ENCODE data around the gene ZNF536. TPM values are rescaled to one million over a fixed set of nuclear protein-coding genes. Genes with fewer than 3 reads are reported as not detected.

Gene ZNF536
- total RNA-seq, 1 experiment from 2014 or later, result 0.05 TPM

- BruUV-seq (replicated peaks), result no TSS peak
- ChIA-PET POLR2A (no interaction called here), CTCF (no interaction called here)
- intact Hi-C loops (cut with micrococcal nuclease; ENCODE audit: unreplicated experiment), result no loop called here
- no peak for TF ChIP-seq CTCF (IDR thresholded peaks at IDR 0.05)
- TF ChIP-seq SIN3A (IDR thresholded peaks at IDR 0.05; ENCODE audit: borderline replicate concordance, insufficient read depth, low read depth, low read length), result no peak
- no peak for TF ChIP-seq REST (IDR thresholded peaks at IDR 0.05; ENCODE audit: insufficient read depth in 1 of 2, low read depth in 2 of 2, low read length in 1 of 2)
- no peak for TF ChIP-seq TCF7L2 (IDR thresholded peaks at IDR 0.05; ENCODE audit: low read depth, low read length)
- TF ChIP-seq POLR2AphosphoS5 (IDR thresholded peaks at IDR 0.05; ENCODE audit: low read depth, low read length), result no peak
- no peaks in the 10 kb centered on the region for H3K9me3 ChIP-seq (ENCODE audit: control insufficient read depth, insufficient read depth, low read depth, low read length)
- H3K4me1 ChIP-seq (ENCODE audit: control insufficient read depth, insufficient read depth, low read length), result no peaks in the 10 kb centered on the region
- ATAC-seq, result no peak
- no peaks in the 10 kb centered on the region for H3K36me3 ChIP-seq (ENCODE audit: control insufficient read depth, insufficient read depth, low read length)
- no peak overlapping the region for H3K4me3 ChIP-seq (ENCODE audit: low read depth in 2 of 2, low read length in 2 of 2)
- no peak for DNase-seq (ENCODE audit: low read depth, low spot score)
- H3K27me3 ChIP-seq (ENCODE audit: control insufficient read depth, insufficient read depth, low read length), result peaks cover 5% of the 10 kb centered on the region; the same call in 1 of the 2 replicates
- H3K27ac ChIP-seq (ENCODE audit: low read length), result no peak overlapping the region
- in situ Hi-C loops (cut with HindIII; ENCODE audit: low pct_unique_long_range_greater_than_20kb, low sequenced_read_pairs), result no loop called here
These were observed 38.7 kb upstream of the ZNF536 start for GRCh38 chr19:30333291-30334065.

GRCh38 chr19:30334841-30335240, 37.3 kb upstream of the ZNF536 start:
- Histone ChIP-seq H3K4me3 (ENCODE audit: low read depth in 2 of 2, low read length in 2 of 2) (no peak overlapping the region), H3K36me3 (ENCODE audit: control insufficient read depth, insufficient read depth, low read length) (no peaks in the 10 kb centered on the region), H3K27me3 (ENCODE audit: control insufficient read depth, insufficient read depth, low read length) (no peaks in the 10 kb centered on the region), H3K27ac (ENCODE audit: low read length) (no peak overlapping the region), H3K4me1 (ENCODE audit: control insufficient read depth, insufficient read depth, low read length) (no peaks in the 10 kb centered on the region), H3K9me3 (ENCODE audit: control insufficient read depth, insufficient read depth, low read depth, low read length) (no peaks in the 10 kb centered on the region)
- DNase-seq (ENCODE audit: low read depth, low spot score), result no peak
- ChIA-PET POLR2A (no interaction called here), CTCF (no interaction called here)
- TF ChIP-seq POLR2AphosphoS5 (IDR thresholded peaks at IDR 0.05; ENCODE audit: low read depth, low read length) (no peak), REST (IDR thresholded peaks at IDR 0.05; ENCODE audit: insufficient read depth in 1 of 2, low read depth in 2 of 2, low read length in 1 of 2) (no peak), TCF7L2 (IDR thresholded peaks at IDR 0.05; ENCODE audit: low read depth, low read length) (no peak)
- BruUV-seq (replicated peaks), result no TSS peak
- in situ Hi-C loops (cut with HindIII; ENCODE audit: low pct_unique_long_range_greater_than_20kb, low sequenced_read_pairs) (no loop called here), intact Hi-C loops (cut with micrococcal nuclease; ENCODE audit: unreplicated experiment) (no loop called here)
- no peak for ATAC-seq
